Measurements from ENCODE around the gene ZBTB39.

The ZBTB39 gene

DNA sequence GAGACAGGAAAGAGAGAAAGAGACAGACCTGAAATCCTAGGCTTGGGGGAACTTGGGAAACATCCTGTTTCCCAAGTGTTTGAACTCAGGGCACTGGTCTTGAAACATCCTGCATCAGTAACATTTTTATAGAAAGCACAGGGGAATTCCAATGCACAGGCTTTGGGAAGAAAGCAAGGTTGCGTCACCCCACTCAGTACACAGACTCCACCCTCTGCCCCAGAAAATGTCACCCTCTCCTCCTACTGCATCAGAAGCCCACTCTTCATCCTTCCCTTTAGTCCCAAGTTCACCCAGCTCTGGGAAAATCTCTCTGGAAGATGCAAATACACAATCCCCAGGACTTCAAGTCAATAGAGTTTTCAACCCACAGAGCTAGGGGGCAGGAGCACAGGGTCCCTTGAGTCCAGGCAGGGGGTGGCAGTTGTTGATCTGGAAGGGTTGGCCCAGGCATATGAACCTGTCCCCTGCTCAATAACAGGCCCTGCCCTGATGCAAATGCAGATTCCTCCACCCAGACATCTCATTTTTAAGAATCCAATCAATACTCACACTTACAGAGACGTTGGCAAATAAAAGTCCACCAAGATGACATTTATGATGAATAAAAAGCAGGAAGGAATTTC, 50.6 kb downstream of the ZBTB39 start:
- no peak for DNase-seq (ENCODE audit: low read depth, low spot score)
- H3K4me3 ChIP-seq (ENCODE audit: low read length) = no peak overlapping the region

DNA sequence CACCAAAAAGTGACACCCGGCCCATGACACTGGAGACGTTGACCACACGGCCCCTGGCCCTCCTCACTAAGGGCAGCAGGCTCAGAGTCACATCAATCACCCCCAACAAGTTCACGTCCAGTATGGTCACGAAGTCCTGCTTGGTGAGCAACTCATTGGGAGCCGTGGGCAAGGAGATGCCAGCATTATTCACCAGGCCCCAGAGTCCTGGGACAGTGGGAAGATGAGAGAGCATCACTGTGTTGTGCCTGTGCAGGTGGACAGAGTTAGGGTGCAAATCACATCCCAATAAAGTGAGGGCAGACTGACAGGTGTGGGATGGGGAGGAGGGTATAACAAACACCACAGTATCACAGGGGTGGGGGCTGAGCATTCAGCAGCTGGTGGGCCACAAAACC, 51.4 kb downstream of the ZBTB39 start:
- no peak overlapping the region for H3K4me3 ChIP-seq (ENCODE audit: low read length)
- no peak for DNase-seq (ENCODE audit: low read depth, low spot score)

DNA sequence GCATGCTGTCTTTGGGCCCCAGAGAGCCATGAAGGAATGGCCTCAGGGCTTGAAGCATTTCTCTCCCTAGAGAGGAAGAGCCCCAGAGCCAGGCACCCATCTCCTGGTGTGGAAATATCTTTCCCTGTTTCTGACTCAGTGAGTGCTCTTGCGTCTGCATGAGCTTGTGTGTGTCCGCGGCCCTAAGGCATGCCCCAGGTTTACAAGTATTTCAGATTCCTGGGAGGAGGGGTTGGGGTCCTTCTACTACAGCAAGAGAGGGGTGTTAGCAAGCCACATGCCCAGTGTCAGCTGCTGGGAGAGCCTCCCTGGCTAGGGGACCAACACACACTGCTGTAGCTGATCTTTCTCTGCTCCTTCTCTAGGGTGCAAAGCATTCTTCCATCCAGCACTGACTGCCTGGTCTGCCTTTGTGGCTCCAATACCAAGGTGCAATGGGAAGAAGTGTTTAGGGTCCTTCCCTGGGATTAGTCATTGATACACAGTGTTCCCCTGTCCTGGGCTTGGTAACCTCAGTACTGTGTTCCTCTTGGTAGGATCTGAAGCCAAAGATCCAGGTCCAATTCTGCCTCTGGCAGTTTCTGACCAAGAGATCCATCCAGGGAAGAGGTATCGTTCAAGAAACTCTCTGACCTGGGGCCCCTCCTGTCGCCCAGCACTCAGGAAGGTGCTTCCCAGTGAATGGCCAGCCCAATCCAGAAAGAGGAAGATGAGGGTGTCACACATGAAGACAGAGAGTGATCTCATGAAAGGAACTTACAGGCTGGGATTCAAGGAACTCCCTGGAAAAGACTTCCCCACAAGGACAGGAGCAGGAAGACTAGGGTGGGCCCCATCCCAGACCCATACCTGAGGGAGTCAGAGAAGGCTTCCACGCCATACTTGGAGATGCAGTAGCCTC, 52.0 kb downstream of the ZBTB39 start:
- no peak overlapping the region for H3K4me3 ChIP-seq (ENCODE audit: low read length)
- no peak for DNase-seq (ENCODE audit: low read depth, low spot score)

DNA sequence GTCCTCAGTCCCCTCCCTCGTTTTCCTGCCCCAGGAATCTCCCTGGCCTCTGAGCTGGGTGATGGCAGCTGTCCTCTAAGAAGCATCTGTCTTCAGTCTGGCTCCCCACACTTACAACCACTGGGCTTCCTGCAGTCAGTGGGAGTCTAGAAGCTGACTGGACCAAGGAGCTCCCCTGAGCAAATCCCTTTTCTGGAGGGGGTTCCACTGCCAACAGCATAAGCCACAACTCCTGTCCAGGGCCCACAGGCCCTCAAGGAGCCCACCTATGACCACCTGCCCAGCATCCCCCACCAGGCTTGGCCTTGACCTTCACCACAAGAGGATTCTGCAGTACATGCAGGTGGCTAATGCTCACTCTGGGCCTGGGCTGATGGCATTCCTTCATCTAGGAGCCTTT, 53.0 kb downstream of the ZBTB39 start:
- no peak for DNase-seq (ENCODE audit: low read depth, low spot score)
- no peak overlapping the region for H3K4me3 ChIP-seq (ENCODE audit: low read length)

DNA sequence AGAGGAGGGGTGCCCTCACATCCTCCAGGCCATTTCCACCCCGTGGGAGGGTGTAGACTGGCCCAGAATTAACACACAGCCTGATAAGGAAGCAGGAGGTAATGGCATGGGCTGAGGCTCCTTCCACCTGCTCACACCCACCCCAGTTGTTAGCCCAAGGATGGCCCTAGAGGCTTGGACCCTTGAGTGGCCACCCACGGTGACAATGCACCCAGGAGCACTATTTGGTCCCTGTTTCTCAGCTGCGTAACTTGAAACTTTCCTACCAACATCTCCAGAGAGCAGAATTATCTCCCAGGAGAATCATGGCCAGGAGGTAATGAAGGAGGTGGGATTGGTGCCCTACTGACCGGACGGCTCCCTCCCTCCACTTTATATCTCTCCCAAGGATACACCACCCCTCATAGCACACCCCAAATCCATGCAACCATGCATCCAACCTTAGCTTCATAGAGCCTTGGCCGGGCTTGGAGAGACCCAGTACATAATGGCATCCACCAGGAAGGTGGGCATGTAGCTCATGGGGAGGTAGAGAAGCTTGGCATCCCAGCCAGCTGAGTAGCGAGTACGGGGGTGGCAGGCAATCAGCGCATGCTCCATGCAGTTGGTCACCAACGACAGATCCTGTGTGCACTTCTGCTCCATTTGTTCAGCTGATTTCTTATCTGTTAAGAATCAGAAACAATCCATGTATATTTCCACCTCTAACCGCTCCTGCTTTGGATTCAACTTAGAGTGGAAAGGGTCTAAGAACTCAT, 54.6 kb downstream of the ZBTB39 start:
- no peak overlapping the region for H3K4me3 ChIP-seq (ENCODE audit: low read length)
- no peak for DNase-seq (ENCODE audit: low read depth, low spot score)

DNA sequence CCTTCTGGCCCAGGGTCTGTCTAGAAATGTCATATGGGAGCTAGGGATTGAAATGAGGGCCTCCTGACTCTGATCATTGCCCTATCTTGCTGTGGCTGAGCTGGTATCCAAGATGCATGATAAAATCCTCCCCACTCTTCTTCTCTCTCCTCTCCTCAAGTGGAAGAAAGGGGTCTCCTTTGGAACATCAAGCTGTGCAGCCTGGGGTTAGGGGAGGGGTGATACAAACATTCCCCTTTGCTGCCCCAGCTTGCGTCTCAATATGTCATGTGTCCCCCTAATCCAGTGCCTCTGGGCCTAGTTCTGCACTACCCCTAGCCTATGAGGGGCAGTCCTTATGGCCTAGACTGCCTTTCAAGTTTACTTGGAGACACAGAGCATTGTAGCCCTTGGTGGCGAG, 57.5 kb downstream of the ZBTB39 start:
- DNase-seq (ENCODE audit: low read depth, low spot score) = no peak
- H3K4me3 ChIP-seq (ENCODE audit: low read length) = no peak overlapping the region
